ENCODE results near the gene DUSP15.
A peak's percentile ranks its signal among the peaks of the same experiment; 100 is the strongest.
"Not testable (repeated sequence)": the region's sequence is repeated elsewhere in the genome, so short reads cannot be mapped to it uniquely, and the experiment has no call there.

Gene DUSP15

DNA sequence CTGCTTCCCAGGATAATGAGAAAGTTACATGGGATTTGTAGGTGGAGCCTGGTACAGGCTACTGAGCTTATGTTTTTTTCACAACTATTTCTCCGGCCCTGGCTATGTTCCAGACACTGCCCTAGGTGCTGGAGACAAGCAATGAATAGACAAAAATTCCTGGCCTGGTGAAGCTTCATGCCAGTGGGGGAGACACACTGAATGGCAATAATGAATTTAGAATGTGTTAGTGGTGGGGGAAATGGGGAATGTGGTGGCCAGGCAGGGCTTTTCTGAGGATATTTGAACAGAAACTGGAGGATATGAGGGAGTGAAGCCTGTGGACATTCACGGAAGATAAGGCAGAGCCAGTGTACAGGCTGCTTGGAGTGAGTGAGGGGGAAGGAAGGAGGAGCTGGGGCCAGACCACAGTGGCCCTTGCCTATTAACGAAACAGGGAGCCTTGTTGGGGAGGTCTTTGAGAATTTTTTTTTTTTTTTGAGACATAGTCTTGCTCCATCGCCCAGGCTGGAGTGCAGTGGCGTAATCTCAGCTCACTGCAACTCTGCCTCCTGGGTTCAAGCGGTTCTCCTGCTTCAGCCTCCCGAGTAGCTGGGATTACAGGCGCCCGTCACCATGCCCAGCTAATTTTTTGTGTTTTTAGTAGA lies 31.6 kb downstream of the DUSP15 start:
- no peak for DNase-seq

DNA sequence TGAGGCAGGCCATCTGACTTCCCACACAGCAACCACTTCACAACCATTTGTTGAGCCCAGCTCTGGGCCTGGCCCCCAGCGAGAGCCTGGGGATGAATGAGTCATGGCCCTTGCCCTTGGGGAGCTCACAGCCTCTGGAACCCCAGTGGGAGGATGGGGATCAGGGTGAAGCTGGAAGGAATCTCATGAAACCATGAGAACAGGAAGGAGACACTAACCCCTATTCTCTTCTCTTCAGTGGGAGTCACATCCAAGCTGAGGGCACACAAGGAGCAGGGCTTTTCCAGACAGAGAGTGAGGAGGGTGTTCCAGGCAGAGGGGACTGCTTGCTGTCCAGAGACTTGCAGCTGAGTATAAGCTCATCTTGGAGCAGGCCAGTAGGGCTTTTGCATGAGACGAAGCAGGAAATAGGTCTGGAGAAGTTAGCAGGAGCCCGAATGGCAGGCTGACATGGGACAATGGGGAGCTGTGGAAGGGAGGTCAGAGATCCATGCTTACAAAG lies 32.4 kb downstream of the DUSP15 start:
- no peak for DNase-seq

DNA sequence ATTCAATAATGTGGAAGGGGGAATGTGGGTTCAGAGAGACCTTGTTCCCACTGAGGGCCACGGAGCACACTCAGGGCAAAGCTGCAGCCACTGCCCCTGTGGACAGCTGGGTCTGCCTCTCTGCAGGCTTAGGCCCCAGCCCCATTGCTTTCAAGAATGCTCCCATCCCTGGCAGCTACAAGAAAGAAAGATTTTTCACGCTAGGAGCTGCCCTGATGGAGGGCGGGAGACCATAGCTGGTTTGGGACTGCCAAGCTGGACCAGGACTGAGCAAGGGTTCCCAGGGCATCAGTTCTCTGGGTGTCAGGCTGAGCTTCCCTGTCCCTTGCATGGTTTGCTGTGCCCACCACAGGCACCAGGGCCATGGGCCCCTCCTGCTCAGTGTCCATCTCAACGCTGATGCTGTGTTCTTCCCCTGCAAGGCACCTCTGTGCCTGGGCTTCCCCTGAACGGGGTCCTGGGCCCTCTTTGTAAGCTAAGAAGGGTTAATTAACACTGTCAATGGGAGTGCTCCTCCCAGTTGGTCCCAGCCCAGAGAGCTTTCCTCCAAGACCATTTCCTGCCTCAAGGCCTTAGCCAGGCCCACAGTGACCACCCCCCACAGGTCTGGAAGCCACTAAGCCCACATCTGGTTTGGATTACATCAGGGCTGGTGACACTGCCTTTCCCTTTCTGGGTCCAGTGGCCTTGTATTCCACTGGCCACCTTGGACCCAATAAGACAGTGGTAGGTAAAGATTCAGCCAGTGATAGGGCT lies 33.3 kb downstream of the DUSP15 start:
- DNase-seq, result no peak

DNA sequence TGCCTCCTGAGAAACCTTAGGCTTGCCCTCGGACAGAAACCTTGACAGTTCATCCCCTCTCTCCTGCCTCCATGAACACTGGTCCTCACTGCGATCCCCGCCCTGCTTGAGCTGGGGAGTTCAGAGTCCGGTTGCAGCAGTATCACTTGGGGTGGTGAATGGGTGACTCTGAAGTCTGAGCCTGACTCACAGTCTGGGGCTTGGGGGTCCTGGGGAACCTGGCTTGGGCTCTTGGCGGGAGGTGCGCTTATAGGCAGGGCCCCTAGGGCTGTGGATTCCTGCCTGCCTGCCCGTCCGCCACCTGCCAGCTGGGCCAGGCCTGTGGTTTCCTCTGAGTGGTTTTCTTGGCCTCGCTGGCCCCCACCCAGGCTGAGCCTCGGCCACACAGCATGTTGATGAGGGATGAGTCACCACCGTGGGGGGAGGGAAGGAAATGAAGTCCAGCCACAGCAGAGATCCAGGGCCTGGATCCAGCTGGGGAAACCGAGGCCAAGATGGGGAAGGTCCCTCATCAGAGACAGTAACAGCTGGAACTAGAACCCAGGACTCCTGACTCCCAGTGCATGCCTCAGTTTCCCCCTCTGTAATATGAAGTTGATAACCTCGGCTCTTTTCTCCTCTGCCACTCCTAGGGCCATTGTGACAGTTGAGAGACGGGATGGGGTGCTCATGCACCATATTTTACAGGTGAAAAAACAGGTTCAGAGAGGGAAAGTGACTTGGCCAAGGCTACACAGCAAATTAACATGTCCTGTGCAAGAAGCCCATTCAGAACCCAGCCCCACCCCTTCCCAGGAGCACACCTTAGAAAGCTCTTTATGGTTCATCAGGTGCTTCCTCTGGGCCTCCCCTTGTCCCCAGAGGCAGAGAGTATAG lies 34.1 kb downstream of the DUSP15 start:
- DNase-seq, result peak; percentile 50

GRCh38 chr20:31835554-31835953 lies 34.8 kb downstream of the DUSP15 start:
- no peak for DNase-seq

DNA sequence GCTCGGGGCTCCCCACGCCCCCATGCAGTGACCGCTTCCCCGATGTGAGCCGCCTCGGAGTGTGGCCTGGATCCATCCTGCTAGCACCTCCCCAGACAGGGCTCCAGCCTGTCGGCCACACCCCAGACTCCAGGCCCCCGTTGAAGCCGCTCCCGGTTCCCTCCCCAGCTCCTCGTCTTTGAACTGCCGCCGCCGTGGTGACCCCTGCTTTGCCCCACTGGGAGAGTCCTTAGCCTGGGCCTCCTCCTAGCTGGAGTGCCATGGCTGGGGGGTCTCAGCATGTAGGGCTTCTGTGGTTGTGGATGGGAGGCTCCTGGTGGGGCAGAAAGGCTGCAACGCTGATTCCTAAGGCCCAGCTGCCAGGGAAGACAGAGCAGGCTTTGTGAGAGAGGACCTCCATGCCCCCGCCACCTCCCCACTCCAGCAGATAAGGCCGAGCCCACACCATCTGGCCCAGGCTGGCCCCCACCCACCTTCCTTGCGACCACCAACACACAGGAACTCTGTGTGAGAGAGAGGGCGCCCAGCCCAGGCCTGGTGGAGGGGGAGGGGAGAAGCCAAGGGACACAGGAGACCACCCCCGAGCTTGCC lies 36.3 kb downstream of the DUSP15 start:
- no peak for DNase-seq

- peak; percentile 91 for DNase-seq
Measured at GRCh38 chr20:31833130-31833930, 37.0 kb downstream of the DUSP15 start.

- no peak for DNase-seq
Measured at GRCh38 chr20:31831771-31832306, 38.5 kb downstream of the DUSP15 start.

GRCh38 chr20:31831211-31831610 lies 39.1 kb downstream of the DUSP15 start:
- no peak for DNase-seq

DNA sequence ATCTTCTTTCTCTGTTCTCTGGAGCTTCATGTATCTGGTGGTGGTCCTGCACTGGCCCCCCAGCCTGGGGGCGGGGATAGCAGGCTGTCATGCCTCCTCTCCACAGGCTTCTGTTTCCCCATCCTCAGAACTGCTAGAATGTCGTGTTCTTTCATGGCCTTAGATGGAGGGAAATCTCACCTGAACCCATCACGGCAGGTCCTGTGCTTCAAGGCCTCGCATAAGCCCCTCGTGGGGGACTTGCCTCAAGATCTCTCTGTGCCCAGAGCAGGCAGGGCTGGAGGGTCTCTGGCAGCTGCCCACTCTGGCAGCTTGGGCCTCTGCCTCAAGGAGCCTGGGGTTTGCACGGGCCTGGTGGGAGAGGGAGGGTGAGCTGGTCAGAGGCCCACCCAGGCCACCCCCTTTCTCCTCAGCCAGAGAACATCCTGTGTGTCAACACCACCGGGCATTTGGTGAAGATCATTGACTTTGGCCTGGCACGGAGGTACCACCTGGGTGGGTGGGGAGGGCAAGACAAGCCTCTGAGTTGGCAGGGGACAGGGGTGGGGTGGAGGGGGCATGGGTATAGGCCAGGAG lies 39.8 kb downstream of the DUSP15 start:
- no peak for DNase-seq

- no peak for DNase-seq
Measured at GRCh38 chr20:31829731-31830130, 40.6 kb downstream of the DUSP15 start.

DNA sequence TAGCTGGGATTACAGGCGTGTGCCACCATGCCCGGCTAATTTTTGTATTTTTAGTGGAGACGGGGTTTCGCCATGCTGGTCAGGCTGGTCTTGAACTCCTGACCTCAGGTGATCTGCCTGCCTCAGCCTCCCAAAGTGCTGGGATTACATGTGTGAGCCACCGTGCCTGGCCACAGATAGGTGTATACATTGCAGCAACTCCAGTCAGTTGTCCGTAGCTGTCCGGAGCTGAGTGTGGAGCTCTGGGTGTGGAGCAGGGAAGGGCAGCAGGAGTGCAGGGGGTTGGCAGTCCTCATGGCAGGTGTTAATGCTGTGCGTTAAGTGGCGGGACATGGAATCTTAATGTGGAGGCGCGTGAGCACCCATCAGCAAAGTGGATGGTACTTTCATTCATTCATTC lies 42.3 kb downstream of the DUSP15 start:
- DNase-seq, result not testable (repeated sequence)

GRCh38 chr20:31827059-31827458 lies 43.3 kb downstream of the DUSP15 start:
- no peak for DNase-seq

DNA sequence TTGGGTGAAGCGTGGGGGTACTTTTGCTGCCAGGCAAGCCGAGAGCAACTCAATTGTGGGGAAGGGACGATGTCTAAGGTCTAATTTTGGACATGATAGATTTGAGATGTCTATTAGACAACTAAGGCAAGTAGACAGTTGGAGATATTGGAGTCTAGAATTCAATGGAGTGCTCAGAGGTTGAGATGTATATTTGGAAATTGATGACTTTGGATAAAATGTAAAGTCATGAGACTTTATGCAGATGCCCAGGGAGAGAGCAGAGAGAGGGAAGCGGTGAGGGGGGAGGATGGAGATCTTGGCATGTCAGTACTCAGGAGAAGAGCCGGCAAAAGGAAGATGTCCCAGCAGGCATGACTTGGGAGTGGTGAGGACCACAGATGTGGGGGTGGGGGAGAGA lies 44.3 kb downstream of the DUSP15 start:
- no peak for DNase-seq

- DNase-seq, result no peak
Measured at GRCh38 chr20:31824554-31825313, 45.6 kb downstream of the DUSP15 start.

GRCh38 chr20:31824125-31824485 lies 46.2 kb downstream of the DUSP15 start:
- no peak for DNase-seq

DNA sequence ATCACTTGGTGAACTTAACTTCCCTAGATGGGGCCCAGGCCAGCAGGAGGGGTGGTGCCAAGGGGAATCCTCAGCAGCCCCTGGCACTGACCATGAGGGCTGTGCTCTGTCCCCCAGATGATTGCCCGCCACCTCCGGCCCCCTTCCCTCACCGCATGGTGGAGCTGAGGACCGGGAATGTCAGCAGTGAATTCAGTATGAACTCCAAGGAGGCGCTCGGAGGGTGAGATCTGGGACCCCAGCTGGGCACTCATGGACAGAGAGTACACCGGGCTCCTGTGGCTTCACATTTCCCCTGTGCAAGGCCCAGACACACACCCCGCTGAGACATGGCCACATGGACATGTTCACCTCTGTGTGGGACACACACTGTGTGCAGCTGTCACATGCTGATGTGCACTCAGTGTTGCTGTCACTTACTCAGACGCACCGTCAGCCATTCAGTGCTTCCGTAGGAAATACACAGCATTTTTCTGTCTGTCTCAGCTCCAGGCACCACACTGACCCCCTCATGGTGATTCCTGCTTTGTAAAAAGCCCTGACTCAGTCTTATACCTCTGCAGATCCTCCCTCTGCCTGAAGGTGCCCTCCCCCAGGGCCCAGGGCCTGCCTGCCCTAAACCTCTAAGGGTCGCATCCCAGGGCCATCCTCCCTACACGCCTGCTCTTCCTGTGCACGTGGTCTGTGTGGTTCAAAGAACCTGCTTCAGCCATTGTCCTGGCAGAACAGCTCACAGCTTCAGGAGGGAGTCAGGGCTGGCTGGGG lies 46.8 kb downstream of the DUSP15 start:
- DNase-seq, result no peak

GRCh38 chr20:31822421-31823330 lies 47.7 kb downstream of the DUSP15 start:
- DNase-seq, result peak; percentile 87

DNA sequence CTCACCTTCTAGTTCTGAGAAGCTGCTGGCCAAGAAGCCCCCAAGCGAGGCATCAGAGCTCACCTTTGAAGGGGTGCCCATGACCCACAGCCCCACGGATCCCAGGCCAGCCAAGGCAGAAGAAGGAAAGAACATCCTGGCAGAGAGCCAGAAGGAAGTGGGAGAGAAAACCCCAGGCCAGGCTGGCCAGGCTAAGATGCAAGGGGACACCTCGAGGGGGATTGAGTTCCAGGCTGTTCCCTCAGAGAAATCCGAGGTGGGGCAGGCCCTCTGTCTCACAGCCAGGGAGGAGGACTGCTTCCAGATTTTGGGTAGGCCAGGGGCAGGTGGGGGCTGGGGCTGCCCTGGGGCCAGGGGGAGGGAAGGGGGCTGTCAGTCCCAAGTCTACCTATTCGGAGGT lies 48.9 kb downstream of the DUSP15 start:
- DNase-seq, result no peak

All from stimulated activated CD8-positive, alpha-beta memory T cell treated with anti-CD3 and anti-CD28 coated beads, Interleukin-4, amount 100 ng/mL, for 48 hours (primary cell).